Pancreas (tissue), 10 donors: ENCODE results near the gene NSG2. TPM values are rescaled to one million over a fixed set of nuclear protein-coding genes. Genes with fewer than 3 reads are reported as not detected.

Experiments
- ATAC-seq, 4 donors: fragments of 200-7000 bp; cut with Tn5 transposase; one replicate each; pipeline versions ENCODE4 v1.8.0 to v1.9.1; 2020; ENCODE audit warnings: mild to moderate bottlenecking in 4 of 4, moderate library complexity in 4 of 4
- DNase-seq, 6 donors: peaks; one replicate each; pipeline ENCODE4 v3.0.0-alpha.2; 2020
- FAIRE-seq: peaks from 2 replicates; lab custom pipeline; 2012; peaks lifted over from hg19 to GRCh38; lab: Jason Lieb, UNC
- H3K27ac ChIP-seq, 4 donors: fragments of 200-600 bp; sonication (generic); 1 replicate in 3 of 4; 2 replicates in 1 of 4; pipeline versions ENCODE4 v1.5.0 to v1.8.0; 2020
- H3K27me3 ChIP-seq, 4 donors: fragments of 200-600 bp; one replicate each; pipeline ENCODE4 v1.8.0; 2021
- H3K36me3 ChIP-seq, 3 donors: fragments of 200-600 bp; sonication (generic) in 1 of 3; one replicate each; pipeline versions ENCODE4 v1.5.0 to v1.8.0; 2020 to 2021
- H3K4me1 ChIP-seq, 3 donors: fragments of 200-600 bp; one replicate each; pipeline ENCODE4 v1.8.0; 2021
- H3K4me3 ChIP-seq, 4 donors: fragments of 200-600 bp; sonication (generic) in 2 of 4; one replicate each; pipeline versions ENCODE4 v1.5.0 to v1.8.0; 2020 to 2021
- H3K9me3 ChIP-seq, 4 donors: fragments of 200-600 bp; one replicate each; pipeline ENCODE4 v1.8.0; 2021
- CTCF ChIP-seq, 4 donors: fragments of 200-600 bp; sonication (generic) in 3 of 4; IDR thresholded peaks; one replicate each; pipeline versions ENCODE4 v1.5.0 to v1.8.0; 2021; ENCODE audit warnings: antibody characterized with exemption in 4 of 4
- WGBS, 2 donors: extraction: QIAGEN DNeasy Blood & Tissue Kit; methylation state at CpG; one replicate each; pipeline ENCODE4 v1.1.7; 2013; 5-methylcytosine and 5-hydroxymethylcytosine counted together
- intact Hi-C, 3 donors: fragments of 100-400 bp; cut with DNase I; formaldehyde crosslinking; loops; one replicate each; pipeline versions ENCODE4 v1.11.1 to v1.14.2; 2022
- polyA plus RNA-seq, 2 donors: library from polyadenylated mRNA; stranded (reverse); fragments of 200-250 nt; gene quantifications; one replicate each; pipeline ENCODE4 v1.2.3, GENCODE V29; 2013
- total RNA-seq, 6 donors: library from RNA; stranded (reverse); fragmentation: NEBNext Ultra II Directional in 4 of 6; extraction: Animal tissue kit (Norgen Biotek cat#: 25700) in 4 of 6; gene quantifications; one replicate each; pipeline versions ENCODE4 v1.2.1 to v1.2.4, GENCODE V29; 2021 to 2023
- donor health status: healthy with polysubstance abuse.
- donor health status: DM: no; HTN: no; CAD: no; lungs with moderate emphysema.
- donor health status: DM: no; HTN: no; CAD: no.
- donor health status: control.
- donor health status: control.
- donor health status: Bipolar disorder and iron deficiency.
- donor health status: DM: yes; HTN: yes; CAD: no.
- donor health status: DM: no; HTN: no; CAD: no.
- donor health status: DM: no; HTN: no; CAD: no.
- donor health status: DM: yes; HTN: yes; CAD: no.

The NSG2 gene
- total and polyA plus RNA-seq, 8 donors: 0.19 to 3.5 (median 0.45) TPM

DNA sequence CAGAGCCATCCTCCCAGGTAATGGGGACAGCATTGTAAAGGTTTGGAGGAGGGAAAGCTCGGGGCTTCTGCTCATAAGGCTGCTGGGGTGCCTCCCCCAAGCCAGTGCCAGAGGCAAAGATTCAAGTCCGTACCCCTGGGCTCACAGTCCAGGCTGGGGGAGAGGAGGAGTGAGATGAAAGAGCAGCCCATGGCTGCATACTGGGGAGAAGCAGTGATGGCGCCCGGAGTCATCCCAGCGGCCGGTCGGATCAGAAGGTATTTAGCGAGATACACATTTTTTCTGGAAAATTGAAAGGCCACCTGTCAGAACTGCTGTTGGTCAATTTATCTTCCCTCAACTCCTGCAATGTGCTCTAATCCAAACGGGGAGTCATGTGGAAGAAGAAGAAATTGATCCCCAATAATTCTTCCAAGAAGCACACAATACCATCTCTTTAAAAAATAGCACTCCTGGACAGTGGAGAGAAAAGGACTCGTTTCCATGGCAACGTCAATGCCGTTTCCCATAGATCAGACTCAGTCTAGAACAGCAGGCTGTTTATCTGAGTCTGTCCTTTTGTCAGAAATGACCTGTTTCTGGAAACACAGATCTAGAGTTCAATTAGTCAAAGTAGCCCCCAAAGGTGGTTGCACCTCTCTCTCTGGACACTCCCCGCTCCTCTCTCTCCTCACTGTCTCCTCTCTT lies 65.9 kb downstream of the NSG2 start:
- whole genome bisulfite sequencing, 2 donors: 64 to 72% methylated on average over 13 of the region's 13 CpGs
- H3K27ac ChIP-seq: no peak overlapping the region
- FAIRE-seq (no peak), DNase-seq (no peak), ATAC-seq (no peak)
- no peak for TF ChIP-seq CTCF (IDR thresholded peaks at IDR 0.05)
- no peaks in the 10 kb centered on the region for H3K36me3 ChIP-seq
- H3K4me1 ChIP-seq: no peaks in the 10 kb centered on the region
- H3K27me3 ChIP-seq: no peaks in the 10 kb centered on the region
- intact Hi-C loops: no loop called here
- H3K4me3 ChIP-seq: no peak overlapping the region
- no peaks in the 10 kb centered on the region for H3K9me3 ChIP-seq

DNA sequence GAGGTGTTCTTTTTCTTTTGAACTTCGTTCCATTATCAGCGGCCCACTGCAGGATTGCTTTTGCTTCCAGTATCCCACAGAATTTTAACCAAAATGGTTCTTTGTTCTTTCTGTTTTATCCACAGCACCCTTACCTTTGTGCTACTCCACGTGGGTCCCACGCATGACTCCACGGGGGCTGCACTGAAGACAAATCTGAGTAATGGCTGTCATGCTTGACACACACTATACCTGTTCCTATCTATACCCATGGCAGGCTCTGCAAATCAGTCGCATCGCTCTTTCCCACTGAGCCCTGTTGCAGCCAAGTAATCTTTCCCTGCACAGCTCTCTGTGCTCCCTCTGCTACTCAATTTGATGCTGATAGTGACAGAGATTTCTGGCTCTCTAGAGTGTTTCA lies 69.7 kb downstream of the NSG2 start:
- no peaks in the 10 kb centered on the region for H3K27me3 ChIP-seq
- no peak overlapping the region for H3K4me3 ChIP-seq
- ATAC-seq: no peak
- FAIRE-seq: no peak
- no peak for TF ChIP-seq CTCF (IDR thresholded peaks at IDR 0.05)
- no peaks in the 10 kb centered on the region for H3K4me1 ChIP-seq
- intact Hi-C loops: no loop called here
- WGBS, 2 donors: 78 to 84% methylated on average over 7 of the region's 7 CpGs
- no peak overlapping the region for H3K27ac ChIP-seq
- no peaks in the 10 kb centered on the region for H3K9me3 ChIP-seq
- DNase-seq: no peak
- no peaks in the 10 kb centered on the region for H3K36me3 ChIP-seq

DNA sequence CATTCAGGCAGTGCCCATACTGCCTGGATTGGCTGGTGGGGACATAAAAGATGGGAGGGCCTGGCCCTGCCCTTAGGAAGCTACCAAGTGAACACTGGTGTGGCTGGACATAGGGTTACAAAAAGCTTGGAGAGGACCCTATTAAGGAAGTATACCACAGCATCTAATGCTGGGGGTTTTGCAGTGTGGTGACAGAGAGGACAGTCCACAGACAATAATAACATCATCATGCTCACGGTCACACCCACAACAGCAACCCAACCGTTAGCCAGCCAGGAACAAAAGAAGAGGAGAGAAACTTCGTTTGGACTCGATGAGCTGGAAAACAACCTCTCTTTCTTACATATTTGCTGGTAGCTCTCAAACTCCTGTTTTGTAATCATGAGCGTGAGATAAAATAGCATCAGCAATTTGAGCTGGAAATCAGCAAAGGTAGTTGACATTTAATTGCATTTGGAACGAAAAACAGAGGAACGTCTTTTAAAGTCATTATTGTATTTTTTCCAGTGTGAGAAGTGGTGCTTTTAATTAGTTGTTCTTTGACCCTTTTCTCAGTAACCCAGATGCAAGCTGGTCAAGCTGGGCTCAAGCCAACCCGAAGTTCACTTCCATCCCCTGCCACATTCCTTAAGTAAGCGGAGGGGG lies 73.4 kb downstream of the NSG2 start:
- Histone ChIP-seq H3K27me3 (no peaks in the 10 kb centered on the region), H3K36me3 (no peaks in the 10 kb centered on the region), H3K9me3 (no peaks in the 10 kb centered on the region), H3K4me1 (no peaks in the 10 kb centered on the region), H3K27ac (no peak overlapping the region), H3K4me3 (no peak overlapping the region)
- WGBS, 2 donors: 71% methylated on average over 9 of the region's 9 CpGs
- FAIRE-seq: no peak
- intact Hi-C loops: no loop called here
- TF ChIP-seq CTCF (IDR thresholded peaks at IDR 0.05): no peak
- no peak for ATAC-seq
- DNase-seq: no peak

DNA sequence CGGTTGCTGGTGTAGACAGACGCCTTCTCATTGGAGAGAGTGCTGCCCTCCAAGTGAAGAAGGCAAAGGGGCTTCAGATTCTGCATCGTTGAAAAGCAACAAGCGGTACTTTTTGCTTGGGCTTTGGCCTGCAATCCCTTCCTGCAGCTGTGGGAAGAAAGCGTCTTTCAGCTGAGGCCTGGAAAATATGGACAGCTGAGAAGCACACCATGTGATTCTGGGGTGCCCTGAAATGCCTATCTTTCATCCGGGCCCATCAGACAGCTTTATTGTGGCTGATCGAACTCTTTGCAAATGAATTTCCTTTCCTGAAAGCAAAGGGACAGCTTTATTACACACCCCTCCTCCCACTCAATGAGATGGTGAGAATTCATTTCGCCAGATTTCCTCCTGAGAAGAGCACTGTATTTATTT lies 74.0 kb downstream of the NSG2 start:
- Histone ChIP-seq H3K27ac (no peak overlapping the region), H3K4me1 (no peaks in the 10 kb centered on the region), H3K36me3 (no peaks in the 10 kb centered on the region), H3K9me3 (no peaks in the 10 kb centered on the region), H3K27me3 (no peaks in the 10 kb centered on the region), H3K4me3 (no peak overlapping the region)
- DNase-seq: no peak
- intact Hi-C loops: no loop called here
- no peak for ATAC-seq
- TF ChIP-seq CTCF (IDR thresholded peaks at IDR 0.05): no peak
- WGBS, 2 donors: 60 to 64% methylated on average over 8 of the region's 8 CpGs
- FAIRE-seq: no peak

- WGBS, 2 donors: 53 to 60% methylated on average over 1 of the region's 1 CpG
- DNase-seq (no peak), ATAC-seq (no peak), FAIRE-seq (no peak)
- no peak overlapping the region for H3K4me3 ChIP-seq
- H3K27me3 ChIP-seq: no peaks in the 10 kb centered on the region
- TF ChIP-seq CTCF (IDR thresholded peaks at IDR 0.05): no peak
- intact Hi-C loops: no loop called here
- no peaks in the 10 kb centered on the region for H3K9me3 ChIP-seq
- no peak overlapping the region for H3K27ac ChIP-seq
- H3K4me1 ChIP-seq: no peaks in the 10 kb centered on the region
- no peaks in the 10 kb centered on the region for H3K36me3 ChIP-seq
Measured at GRCh38 chr5:174120401-174121005, 75.0 kb downstream of the NSG2 start.
